Measurements from ENCODE around the gene RWDD1. TPM values are rescaled to one million over a fixed set of nuclear protein-coding genes. Genes with fewer than 3 reads are reported as not detected.

Gene RWDD1
- total and polyA plus RNA-seq, 4 donors: 47.2 to 92.4 (median 83.3) TPM

DNA sequence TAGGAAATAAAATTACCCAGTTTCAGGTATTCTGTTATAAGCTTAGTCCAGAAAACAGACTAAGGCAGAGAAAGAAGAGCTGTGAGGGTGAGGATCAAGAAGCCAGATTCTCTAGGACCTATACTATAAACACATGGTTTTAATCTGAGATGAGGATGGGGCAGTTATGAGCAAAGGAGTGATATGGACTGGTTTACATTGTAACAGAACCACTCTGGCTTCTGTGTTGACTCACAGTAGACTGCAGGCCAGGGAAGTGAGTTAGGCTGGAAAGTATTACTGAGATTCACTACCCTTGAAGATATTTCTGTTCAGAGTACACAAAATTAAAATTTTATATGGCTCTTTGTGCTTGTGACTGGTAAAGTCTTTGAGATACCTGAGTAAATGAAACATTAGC is 3.2 kb upstream of the RWDD1 start:
- H3K4me1 ChIP-seq (ENCODE audit: control insufficient read depth, insufficient read depth, low read length): peaks cover 10% of the 10 kb centered on the region
- H3K27ac ChIP-seq (ENCODE audit: low read depth, low read length): no peak overlapping the region
- H3K36me3 ChIP-seq (ENCODE audit: control insufficient read depth, insufficient read depth, low read length): no peaks in the 10 kb centered on the region
- no peaks in the 10 kb centered on the region for H3K9me3 ChIP-seq (ENCODE audit: control insufficient read depth, insufficient read depth, low read length)
- no peak for DNase-seq (ENCODE audit: low read depth in 4 of 6, low spot score in 6 of 6)
- no peak overlapping the region for H3K4me3 ChIP-seq (ENCODE audit: low read depth, low read length)
- no peaks in the 10 kb centered on the region for H3K27me3 ChIP-seq (ENCODE audit: control insufficient read depth, insufficient read depth, low read length)

DNA sequence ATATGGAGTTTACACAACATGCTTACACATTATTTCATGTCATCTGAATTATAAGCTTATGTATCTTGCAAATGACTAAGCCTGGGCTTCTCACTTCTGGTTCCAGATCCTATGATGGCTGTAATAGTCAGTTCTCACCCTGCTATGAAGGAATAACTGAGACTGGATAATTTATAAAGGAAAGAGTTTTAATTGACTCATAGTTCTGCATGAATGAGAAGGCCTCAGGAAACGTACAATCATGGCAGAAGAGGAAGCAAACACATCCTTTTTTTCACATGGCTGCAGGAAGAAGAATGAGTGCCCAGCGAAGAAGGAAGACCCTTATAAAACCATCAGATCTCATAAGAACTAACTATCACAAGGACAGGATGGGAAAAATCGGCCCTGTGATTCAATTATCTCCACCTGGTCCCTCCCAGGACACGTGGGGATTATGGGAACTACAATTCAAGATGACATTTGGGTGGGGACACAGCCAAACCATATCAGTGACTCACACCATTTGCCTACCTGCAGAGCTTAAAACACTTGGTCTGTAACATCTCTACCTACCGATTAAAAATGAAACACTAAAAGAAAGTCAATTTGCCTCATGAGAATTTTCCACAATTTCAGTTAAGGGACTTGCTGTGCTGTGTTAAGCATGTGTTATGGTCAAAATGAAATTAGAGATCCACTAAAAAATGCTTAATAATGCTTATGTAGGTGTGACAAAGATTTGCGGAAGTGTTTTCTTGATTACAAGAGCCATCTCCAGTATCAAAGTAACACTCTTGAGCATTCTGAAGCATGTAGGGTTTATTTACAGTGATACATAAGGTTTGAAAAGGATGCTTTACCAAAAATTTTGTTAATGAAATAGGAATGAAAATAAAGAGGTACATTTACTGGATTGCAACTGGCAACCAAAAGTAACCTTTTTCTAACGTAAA is 2.2 kb upstream of the RWDD1 start:
- Histone ChIP-seq H3K4me3 (ENCODE audit: low read depth, low read length) (no peak overlapping the region), H3K4me1 (ENCODE audit: control insufficient read depth, insufficient read depth, low read length) (peaks cover 10% of the 10 kb centered on the region), H3K9me3 (ENCODE audit: control insufficient read depth, insufficient read depth, low read length) (no peaks in the 10 kb centered on the region), H3K27ac (ENCODE audit: low read depth, low read length) (no peak overlapping the region), H3K27me3 (ENCODE audit: control insufficient read depth, insufficient read depth, low read length) (no peaks in the 10 kb centered on the region), H3K36me3 (ENCODE audit: control insufficient read depth, insufficient read depth, low read length) (no peaks in the 10 kb centered on the region)
- WGBS (ENCODE audit: insufficient coverage): no CpG with 5 or more reads among the region's 7 CpGs
- no peak for DNase-seq (ENCODE audit: low read depth in 4 of 6, low spot score in 6 of 6)

DNA sequence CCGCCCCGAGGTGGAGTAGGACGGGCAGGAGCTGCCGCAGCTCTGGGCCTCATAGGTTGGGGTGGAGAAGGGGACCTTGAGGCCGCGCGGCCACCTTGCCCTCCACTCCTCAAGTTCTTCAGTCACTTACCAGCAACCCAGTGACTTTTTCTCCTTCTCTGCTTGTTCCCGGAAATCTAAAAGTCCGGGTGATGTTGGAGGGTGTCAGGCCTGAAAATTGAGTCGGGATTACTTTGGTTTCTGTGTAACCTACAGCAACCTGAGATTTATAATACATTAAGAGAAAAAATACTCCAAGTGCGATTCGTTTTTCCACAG is 338 bp downstream of the RWDD1 start:
- DNase-seq (ENCODE audit: low read depth in 4 of 6, low spot score in 6 of 6): no peak
- Histone ChIP-seq H3K27ac (ENCODE audit: low read depth, low read length) (peak overlapping the region; percentile 97), H3K36me3 (ENCODE audit: control insufficient read depth, insufficient read depth, low read length) (peaks cover 2% of the 10 kb centered on the region), H3K4me1 (ENCODE audit: control insufficient read depth, insufficient read depth, low read length) (no peaks in the 10 kb centered on the region), H3K4me3 (ENCODE audit: low read depth, low read length) (peak overlapping the region; percentile 99), H3K27me3 (ENCODE audit: control insufficient read depth, insufficient read depth, low read length) (no peaks in the 10 kb centered on the region), H3K9me3 (ENCODE audit: control insufficient read depth, insufficient read depth, low read length) (no peaks in the 10 kb centered on the region)
- no CpG with 5 or more reads among the region's 12 CpGs for WGBS (ENCODE audit: insufficient coverage)

DNA sequence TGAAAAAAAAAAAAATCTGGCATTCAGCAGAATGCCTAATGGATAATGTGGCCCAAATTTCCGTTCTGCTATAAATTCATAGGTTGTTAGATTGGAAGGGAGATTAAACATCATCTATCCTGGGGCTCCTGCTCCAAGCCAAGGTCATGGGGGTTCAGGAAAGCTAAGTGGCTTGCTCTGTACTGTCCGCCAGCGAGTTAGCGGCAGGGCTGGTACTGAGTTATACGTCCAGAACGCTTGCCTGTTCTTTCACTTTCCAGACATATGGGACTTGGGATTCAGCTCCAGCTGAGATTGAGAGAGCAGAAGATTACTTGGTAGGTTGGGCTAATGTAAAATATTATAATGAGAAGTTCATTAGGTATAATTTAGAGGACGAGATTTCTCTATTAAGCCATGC is 858 bp downstream of the RWDD1 start:
- peak overlapping the region; percentile 99 for H3K4me3 ChIP-seq (ENCODE audit: low read depth, low read length)
- peaks cover 2% of the 10 kb centered on the region for H3K36me3 ChIP-seq (ENCODE audit: control insufficient read depth, insufficient read depth, low read length)
- DNase-seq (ENCODE audit: low read depth in 4 of 6, low spot score in 6 of 6): peak in 1 of 6 donors; percentile 21
- H3K4me1 ChIP-seq (ENCODE audit: control insufficient read depth, insufficient read depth, low read length): no peaks in the 10 kb centered on the region
- H3K27ac ChIP-seq (ENCODE audit: low read depth, low read length): peak overlapping the region; percentile 97
- H3K9me3 ChIP-seq (ENCODE audit: control insufficient read depth, insufficient read depth, low read length): no peaks in the 10 kb centered on the region
- H3K27me3 ChIP-seq (ENCODE audit: control insufficient read depth, insufficient read depth, low read length): no peaks in the 10 kb centered on the region
- WGBS (ENCODE audit: insufficient coverage): 0% methylated on average over 2 of the region's 7 CpGs

DNA sequence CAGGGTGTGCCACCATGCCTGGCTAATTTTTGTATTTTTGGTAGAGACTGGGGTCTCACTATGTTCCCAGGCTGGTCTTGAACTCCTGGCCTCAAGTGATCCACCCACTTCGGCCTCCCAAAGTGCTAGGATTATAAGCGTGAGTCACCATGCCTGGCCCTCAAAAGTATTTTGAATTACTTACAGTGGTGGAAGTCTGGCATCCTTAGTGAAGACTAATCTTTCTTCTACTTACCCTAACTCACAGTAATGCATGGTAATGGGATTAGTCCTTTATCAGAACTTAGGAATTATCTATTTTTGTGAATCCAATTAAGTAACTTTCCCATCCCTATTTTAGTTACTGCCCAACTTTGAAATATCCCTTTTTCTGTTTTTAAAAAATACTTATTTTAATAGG is 3.9 kb downstream of the RWDD1 start:
- Histone ChIP-seq H3K27ac (ENCODE audit: low read depth, low read length) (no peak overlapping the region), H3K36me3 (ENCODE audit: control insufficient read depth, insufficient read depth, low read length) (peaks cover 2% of the 10 kb centered on the region), H3K4me1 (ENCODE audit: control insufficient read depth, insufficient read depth, low read length) (no peaks in the 10 kb centered on the region), H3K4me3 (ENCODE audit: low read depth, low read length) (no peak overlapping the region), H3K27me3 (ENCODE audit: control insufficient read depth, insufficient read depth, low read length) (no peaks in the 10 kb centered on the region), H3K9me3 (ENCODE audit: control insufficient read depth, insufficient read depth, low read length) (no peaks in the 10 kb centered on the region)
- no CpG with 5 or more reads among the region's 2 CpGs for WGBS (ENCODE audit: insufficient coverage)
- DNase-seq (ENCODE audit: low read depth in 4 of 6, low spot score in 6 of 6): no peak

DNA sequence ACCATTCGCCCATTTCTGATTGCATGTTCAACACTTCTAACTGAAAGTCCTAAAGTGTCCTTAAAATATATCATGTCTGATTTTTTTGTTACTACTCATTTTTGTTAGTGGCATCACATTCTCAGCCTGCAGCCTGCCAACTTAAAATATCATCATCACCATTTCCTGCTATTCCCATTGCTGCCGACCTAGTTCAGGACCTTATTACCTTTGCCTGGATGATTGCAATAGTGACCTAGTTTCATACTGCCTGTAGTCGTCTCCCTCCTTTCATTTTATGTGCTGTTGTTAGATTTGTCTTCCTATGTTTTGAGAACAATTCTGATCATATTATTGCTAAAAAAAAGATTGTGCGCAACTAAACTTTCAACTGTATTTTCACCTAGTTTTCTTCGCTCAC is 6.2 kb downstream of the RWDD1 start:
- Histone ChIP-seq H3K36me3 (ENCODE audit: control insufficient read depth, insufficient read depth, low read length) (peaks cover 2% of the 10 kb centered on the region), H3K9me3 (ENCODE audit: control insufficient read depth, insufficient read depth, low read length) (no peaks in the 10 kb centered on the region), H3K27me3 (ENCODE audit: control insufficient read depth, insufficient read depth, low read length) (no peaks in the 10 kb centered on the region), H3K4me3 (ENCODE audit: low read depth, low read length) (no peak overlapping the region), H3K4me1 (ENCODE audit: control insufficient read depth, insufficient read depth, low read length) (no peaks in the 10 kb centered on the region), H3K27ac (ENCODE audit: low read depth, low read length) (no peak overlapping the region)
- no peak for DNase-seq (ENCODE audit: low read depth in 4 of 6, low spot score in 6 of 6)
- 100% methylated on average over 1 of the region's 5 CpGs for WGBS (ENCODE audit: insufficient coverage)

DNA sequence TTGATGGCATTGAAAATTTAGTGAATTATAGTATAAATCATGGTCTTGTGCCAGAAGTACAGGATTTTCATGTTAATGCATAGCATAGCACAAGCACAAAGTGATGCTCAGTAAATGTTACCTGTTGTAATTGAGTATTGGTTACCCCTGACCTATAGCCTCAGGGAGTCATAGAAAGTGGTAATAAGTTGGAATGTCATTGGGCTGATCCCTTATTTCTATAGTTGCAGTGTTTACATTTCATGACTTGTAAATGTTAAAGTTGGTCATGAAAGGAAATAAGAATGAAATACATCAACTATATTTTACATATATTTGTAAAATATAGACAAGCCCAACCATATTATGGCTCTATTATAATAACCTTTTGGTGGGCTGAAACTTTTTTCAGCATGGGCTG is 7.0 kb downstream of the RWDD1 start:
- H3K9me3 ChIP-seq (ENCODE audit: control insufficient read depth, insufficient read depth, low read length): no peaks in the 10 kb centered on the region
- no peak overlapping the region for H3K27ac ChIP-seq (ENCODE audit: low read depth, low read length)
- H3K4me3 ChIP-seq (ENCODE audit: low read depth, low read length): no peak overlapping the region
- H3K4me1 ChIP-seq (ENCODE audit: control insufficient read depth, insufficient read depth, low read length): no peaks in the 10 kb centered on the region
- peaks cover 6% of the 10 kb centered on the region for H3K36me3 ChIP-seq (ENCODE audit: control insufficient read depth, insufficient read depth, low read length)
- DNase-seq (ENCODE audit: low read depth in 4 of 6, low spot score in 6 of 6): no peak
- no peaks in the 10 kb centered on the region for H3K27me3 ChIP-seq (ENCODE audit: control insufficient read depth, insufficient read depth, low read length)

DNA sequence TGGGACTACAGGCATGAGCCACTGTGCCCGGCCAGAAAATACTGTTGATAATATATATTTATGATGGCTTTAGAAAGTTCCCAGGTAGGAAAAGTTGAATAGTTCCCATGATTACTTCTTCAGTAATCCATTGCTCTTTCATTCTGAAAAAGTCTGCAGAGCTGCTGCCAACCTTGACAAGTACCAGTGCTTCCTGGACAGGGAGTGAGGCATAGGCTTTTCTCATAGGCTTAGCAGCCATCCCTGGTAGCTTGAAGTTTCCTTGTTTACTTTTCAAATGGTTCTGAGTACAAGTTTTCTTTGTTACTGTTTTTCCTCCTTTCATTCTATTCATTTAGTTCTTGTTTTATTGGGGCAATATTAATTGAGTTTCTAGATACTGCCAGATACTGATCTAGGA is 7.8 kb downstream of the RWDD1 start:
- Histone ChIP-seq H3K9me3 (ENCODE audit: control insufficient read depth, insufficient read depth, low read length) (no peaks in the 10 kb centered on the region), H3K27me3 (ENCODE audit: control insufficient read depth, insufficient read depth, low read length) (no peaks in the 10 kb centered on the region), H3K36me3 (ENCODE audit: control insufficient read depth, insufficient read depth, low read length) (peaks cover 6% of the 10 kb centered on the region), H3K4me3 (ENCODE audit: low read depth, low read length) (no peak overlapping the region), H3K4me1 (ENCODE audit: control insufficient read depth, insufficient read depth, low read length) (no peaks in the 10 kb centered on the region), H3K27ac (ENCODE audit: low read depth, low read length) (no peak overlapping the region)
- no CpG with 5 or more reads among the region's 1 CpG for WGBS (ENCODE audit: insufficient coverage)
- no peak for DNase-seq (ENCODE audit: low read depth in 4 of 6, low spot score in 6 of 6)

DNA sequence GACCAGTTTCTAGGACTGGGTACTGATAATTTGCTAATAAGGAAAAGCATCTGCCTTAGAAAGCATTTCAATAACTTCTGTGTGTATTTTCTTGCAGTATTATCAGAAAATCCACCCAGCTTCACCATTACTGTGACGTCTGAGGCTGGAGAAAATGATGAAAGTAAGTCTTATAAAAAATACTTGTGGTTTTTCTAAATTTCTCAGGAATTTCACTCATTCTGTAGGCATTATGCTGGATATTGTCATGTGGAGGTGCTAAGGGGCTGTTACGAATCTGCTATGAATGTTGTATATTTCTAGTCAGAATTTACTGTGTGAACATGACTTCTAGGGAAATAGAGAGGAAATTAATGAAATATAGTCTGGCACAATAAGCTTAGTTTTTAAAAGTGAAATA is 8.9 kb downstream of the RWDD1 start:
- H3K27ac ChIP-seq (ENCODE audit: low read depth, low read length): no peak overlapping the region
- H3K27me3 ChIP-seq (ENCODE audit: control insufficient read depth, insufficient read depth, low read length): no peaks in the 10 kb centered on the region
- H3K36me3 ChIP-seq (ENCODE audit: control insufficient read depth, insufficient read depth, low read length): peaks cover 3% of the 10 kb centered on the region
- H3K4me3 ChIP-seq (ENCODE audit: low read depth, low read length): no peak overlapping the region
- WGBS (ENCODE audit: insufficient coverage): 100% methylated on average over 1 of the region's 2 CpGs
- no peak for DNase-seq (ENCODE audit: low read depth in 4 of 6, low spot score in 6 of 6)
- H3K4me1 ChIP-seq (ENCODE audit: control insufficient read depth, insufficient read depth, low read length): no peaks in the 10 kb centered on the region
- H3K9me3 ChIP-seq (ENCODE audit: control insufficient read depth, insufficient read depth, low read length): no peaks in the 10 kb centered on the region

DNA sequence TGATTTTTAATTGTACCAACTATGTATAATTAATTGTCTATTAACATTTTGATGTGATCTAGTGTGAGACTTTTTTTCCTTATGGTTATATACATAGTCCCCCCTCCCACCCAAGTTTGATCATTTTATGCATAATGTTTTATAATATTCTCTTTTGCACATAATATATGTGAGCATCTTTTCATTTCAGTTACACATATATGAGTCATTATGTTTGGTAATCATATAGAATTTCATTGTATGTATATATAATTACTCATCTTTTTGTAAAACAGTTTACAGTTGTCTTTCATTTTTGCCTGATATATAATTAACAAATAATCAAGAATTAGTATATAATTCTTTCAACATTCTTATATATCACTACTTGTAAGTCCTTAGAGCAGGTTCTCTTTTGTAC is 15.0 kb downstream of the RWDD1 start:
- no peaks in the 10 kb centered on the region for H3K9me3 ChIP-seq (ENCODE audit: control insufficient read depth, insufficient read depth, low read length)

More for the DNA sequence above, 15.0 kb downstream of the RWDD1 start:
- Histone ChIP-seq H3K4me3 (ENCODE audit: low read depth, low read length) (no peak overlapping the region), H3K27ac (ENCODE audit: low read depth, low read length) (no peak overlapping the region), H3K27me3 (ENCODE audit: control insufficient read depth, insufficient read depth, low read length) (no peaks in the 10 kb centered on the region), H3K4me1 (ENCODE audit: control insufficient read depth, insufficient read depth, low read length) (no peaks in the 10 kb centered on the region), H3K36me3 (ENCODE audit: control insufficient read depth, insufficient read depth, low read length) (peaks cover 8% of the 10 kb centered on the region)
- no peak for DNase-seq (ENCODE audit: low read depth in 4 of 6, low spot score in 6 of 6)
